GM04503 (cell line): ENCODE measurements around the gene LRRC74B.
"Not testable (repeated sequence)": the region's sequence is repeated elsewhere in the genome, so short reads cannot be mapped to it uniquely, and the experiment has no call there.

Experiments
- DNase-seq: peaks from one replicate; pipeline ENCODE4 v3.0.0-alpha.2; 2012; ENCODE audit warnings: low read depth

Gene LRRC74B, protein sequence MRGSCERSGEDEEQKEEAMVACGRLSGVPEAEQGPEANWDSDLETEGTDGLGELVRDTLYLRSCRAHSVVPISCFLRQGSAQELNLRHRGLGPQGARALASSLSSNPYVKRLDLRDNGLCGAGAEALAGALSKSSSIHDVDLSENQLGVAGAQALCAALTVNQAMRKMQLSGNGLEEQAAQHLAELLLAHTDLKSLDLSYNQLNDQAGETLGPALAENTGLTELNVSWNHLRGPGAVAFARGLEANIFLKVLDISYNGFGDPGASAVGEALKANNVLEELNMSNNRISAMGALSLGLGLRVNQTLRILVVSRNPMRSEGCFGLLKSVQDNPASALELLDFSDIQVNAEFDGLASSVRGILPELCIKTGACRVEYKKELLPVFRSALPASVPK

DNA sequence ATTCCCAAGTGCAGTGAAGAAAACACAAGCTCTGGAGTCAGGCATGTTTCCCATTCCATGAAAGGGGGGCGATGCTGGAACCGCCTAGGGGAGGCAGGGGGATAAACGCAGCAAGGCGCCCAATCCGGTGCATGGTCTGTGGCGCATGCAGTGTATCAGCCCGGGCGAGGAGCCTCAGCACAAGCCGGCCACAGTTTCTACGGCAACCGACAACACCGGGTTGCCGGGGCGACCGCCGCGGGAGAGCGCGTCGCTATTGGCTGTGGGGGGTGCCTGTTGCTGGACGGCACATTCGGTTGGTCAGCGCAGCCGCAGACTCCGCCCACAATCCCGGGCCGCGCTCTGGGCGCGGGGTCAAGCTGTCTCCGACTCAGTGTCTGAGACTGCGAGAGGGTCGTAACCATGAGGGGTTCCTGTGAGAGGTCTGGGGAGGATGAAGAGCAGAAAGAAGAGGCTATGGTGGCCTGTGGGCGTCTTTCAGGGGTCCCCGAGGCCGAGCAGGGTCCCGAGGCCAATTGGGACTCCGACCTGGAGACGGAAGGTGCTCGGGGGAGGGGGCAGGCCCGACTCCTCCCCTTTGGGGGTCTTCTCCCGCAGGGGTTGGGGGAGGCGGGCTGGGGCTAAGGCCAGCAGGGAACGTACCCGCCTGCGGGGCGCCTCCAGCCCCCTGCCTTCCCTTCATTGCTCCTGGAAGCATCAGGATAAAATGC, at the start of gene LRRC74B:
Gene LRRC74B, plus strand, starts transcription at position 362 of the 710 bp plus-strand sequence. Its CDS starts 41 bp downstream, at position 403.
- DNase-seq, result peak; percentile 62

DNA sequence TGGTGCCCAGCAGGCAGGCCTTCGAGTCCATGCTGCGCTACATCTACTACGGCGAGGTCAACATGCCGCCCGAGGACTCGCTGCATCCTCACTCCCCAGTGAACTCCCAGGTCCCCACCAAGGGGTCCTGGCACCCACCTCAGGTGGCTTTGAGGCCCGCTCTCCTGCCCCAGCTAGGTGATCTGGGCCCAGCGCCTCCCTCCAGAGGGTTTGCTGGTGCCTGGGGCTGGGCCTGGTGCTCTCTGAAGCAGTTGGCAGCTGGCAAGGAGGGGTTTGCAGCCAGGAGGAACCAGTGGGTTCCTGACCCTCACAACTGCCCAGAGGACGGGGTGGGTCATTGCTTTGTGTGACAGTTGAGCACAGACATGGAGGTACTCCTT, 49.7 kb upstream of the LRRC74B start:
- no peak for DNase-seq

DNA sequence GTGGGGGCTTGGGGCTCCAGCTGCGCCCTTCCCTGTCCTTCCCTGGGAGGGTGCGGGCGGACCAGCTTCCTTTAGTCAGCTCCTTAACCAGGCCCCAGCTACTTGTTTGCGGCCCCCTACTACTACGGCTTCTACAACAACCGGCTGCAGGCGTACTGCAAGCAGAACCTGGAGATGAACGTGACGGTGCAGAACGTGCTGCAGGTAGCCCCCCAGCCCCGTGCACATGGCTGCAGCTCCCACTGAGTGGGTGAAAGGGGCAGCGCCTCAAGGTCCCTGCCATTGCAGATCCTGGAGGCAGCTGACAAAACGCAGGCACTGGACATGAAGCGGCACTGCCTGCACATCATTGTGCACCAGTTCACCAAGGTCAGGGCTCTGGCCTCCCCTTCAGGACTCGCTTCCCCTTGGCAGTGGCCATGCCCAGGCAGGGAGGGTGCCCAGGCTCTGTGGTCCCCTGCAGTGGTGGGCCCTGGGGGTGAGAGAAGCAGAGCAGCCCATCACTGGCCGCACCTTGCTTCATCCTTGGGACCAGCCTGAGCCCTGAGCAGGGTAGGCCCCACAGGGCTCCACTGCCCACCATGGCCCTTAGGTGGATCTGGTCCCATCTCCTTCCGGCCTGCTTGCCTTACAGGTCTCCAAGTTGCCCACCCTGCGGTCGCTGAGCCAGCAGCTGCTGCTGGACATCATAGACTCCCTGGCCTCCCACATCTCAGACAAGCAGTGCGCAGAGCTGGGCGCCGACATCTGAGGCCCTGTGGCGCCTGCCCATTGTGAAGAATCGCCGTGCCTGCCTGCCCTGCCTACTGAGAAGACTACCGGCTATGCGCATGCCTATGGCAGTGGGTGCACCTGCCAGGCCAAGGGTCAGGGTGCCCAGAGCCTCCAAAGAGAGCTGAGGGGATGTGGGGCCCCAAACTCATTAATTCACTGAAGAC, 48.9 kb upstream of the LRRC74B start:
- DNase-seq, result no peak

DNA sequence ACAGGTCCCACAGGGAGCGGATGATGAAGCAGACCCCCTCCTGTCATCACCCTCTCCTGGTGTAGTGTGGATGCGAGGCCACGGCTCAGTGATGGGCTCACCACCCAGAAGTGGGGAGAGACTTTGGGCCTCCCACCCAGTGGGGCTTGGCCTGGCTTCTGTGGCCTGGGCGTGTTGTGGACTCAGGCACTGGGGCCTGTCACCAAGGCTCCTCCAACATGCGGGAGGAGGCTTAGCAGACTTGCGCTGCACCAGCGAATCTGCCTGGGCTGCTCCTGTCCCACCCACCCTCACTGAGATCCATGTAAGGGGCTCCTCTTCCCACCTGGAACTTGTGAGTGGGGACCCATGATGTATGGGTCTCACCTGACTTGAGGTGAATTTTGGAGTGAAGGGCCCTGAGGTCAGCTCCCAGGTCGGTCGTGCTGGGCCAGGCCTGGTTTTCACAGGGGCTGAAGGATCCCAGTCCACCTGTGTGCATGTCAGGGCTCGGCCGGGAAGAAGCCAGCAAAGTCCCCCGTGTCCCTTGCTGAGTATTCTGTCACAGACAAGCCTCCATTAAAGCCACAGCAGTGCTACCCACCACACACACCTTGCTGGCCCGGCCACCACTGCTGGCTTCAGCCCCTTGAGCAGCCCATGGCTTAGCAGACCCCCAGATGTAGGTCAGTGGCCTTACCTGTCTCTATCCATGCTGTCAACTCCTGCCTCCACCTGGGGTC, 48.0 kb upstream of the LRRC74B start:
- DNase-seq, result no peak

DNA sequence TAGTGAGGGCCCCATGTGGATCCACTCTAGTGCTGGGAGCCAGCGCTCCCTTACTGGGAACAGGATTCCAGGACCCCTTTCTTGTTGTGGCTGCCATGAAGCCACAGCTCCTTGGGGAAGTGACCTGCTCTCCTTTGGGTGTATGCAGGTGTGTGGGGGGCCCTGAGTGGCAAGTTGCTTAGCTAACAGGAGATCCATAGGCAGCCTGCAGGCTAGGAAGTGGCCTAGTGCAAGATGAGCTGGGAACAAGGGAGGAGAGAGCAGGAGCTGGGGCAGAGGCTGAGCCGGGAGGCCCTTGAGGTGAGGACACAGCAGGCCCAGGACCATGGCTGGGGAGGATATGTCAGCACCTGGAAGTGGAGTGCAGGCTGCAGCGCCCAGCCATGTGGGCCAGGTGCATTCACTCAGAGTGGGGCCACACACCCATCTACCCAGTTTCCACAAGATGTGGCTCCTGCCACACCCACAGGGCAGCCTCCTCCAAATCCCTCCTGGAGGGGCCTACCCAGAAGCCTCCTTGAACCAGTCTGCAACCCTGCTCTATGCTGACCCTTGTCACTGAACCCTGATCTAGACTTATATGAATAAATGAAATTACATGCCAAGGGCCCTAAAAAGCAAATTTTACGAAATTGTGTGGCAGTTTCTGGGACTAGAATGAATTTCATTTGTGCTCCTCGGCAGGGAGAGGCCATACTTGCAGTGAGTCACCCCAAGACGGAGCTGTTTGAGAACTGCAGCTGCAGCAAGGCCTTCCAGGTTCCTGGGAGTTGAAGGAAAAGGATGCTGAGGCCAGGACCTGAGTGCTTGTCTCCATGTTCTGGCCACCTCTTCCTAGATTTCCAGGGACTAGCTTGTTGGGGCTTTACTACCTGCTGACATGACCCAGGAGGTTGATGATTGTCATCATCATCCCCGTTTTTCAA, 47.1 kb upstream of the LRRC74B start:
- no peak for DNase-seq

DNA sequence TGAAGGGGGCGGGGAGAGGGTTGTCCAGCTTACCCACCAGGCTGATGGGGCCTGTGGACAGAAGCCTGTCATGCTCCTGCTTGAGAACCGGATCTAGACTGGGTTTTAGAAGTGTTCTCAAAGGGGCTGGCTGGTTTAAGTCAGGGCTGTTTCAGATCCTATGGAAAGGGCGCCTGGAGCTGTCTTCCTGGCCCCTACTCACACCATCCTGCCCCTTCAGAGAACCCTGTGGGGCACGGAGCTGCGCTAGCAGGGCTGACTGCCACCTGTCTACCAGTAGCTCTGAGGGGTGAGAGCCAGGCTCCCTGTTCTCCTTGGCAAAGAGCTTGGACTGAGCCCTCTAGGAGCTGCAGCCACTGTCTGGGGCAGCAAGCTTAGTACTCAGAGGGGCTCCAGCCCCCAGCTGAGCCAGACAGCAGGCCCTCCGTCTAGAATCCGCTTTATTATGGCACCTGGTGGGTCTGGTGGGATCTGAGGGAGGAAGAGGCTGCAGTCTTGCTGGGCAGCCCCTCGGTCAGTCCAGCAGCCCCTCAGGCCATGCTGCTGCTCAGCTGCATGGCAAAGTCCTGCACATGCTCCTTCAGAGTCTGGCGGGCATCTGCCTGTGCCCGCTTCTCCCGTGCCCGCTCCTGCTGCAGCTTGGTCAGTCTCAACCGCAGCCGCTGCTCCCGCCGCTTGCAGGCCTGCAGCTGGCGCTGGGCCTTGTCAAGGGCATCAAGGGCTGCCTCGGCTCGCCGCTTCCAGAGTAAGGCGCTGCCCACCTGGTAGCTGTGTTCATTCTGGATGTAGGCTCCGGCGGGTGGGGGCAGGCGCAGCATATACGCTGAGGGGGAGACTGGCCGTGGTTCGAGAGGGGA, 46.2 kb upstream of the LRRC74B start:
- DNase-seq, result no peak

DNA sequence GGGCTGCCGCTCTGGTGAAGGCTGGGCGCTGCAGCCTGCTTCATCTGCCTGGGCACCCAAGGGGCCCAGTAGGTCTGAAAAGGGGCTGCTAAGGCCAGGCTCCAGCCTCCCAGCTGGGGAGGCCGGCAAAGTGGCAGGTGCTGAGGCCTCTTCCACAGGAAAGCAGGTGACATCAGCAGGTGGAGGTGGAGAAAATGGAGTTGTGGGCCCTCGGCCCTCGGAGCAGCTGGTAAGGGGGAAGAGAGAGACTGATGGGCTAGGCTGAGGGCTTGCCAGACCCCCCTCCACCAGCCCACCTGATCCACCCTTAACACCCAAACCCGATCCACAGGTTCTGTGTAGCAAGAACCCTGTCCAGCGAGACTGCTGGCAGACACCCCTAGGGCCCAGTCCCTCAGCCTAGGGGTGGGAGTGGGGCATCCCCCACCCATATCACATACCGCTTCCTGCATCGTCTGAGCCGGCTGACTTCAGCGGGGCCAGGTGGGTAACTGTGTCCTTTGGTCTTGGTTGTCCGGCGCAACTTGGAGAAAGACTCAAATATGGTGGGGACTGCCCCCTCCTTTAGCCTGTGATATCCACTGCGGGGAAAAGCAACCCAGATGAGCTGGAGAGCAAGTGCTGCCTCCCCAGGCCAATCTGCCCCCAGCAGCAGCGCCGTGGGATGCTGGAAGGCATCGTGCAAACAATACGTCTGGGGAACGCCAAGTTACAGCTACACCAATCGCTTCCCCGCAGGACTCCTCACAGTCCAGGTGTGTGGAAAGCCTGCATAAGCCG, 45.3 kb upstream of the LRRC74B start:
- DNase-seq, result no peak

DNA sequence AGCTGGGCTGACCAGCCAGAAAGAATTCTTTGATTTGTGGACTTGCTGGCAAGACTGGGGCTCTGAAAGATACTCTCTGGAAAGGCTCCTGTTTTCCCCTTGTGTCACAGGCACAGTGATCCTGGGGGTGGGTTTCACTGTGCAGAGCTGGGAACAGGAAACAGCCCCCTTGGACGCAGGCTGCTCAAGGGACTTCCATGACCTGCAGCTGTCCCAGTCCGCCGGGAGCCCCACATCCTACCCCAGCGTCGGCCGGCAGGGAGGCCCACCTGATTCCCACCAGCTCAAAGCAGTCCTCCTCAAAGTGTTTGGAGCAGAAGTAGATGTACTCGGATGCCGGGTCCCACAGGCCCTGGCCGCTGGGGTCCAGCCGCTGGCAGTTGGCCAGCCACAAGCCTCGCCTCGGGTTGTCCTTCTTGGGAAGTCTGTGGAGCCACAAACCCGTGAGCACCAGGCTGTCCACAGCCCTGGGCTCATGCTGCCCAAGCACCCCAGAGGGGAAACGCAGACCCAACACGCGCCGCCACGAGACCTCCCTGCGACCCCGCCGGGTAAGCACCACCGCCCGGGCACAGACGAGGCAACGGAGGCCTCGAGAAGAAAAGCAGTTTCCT, 44.7 kb upstream of the LRRC74B start:
- DNase-seq, result no peak

DNA sequence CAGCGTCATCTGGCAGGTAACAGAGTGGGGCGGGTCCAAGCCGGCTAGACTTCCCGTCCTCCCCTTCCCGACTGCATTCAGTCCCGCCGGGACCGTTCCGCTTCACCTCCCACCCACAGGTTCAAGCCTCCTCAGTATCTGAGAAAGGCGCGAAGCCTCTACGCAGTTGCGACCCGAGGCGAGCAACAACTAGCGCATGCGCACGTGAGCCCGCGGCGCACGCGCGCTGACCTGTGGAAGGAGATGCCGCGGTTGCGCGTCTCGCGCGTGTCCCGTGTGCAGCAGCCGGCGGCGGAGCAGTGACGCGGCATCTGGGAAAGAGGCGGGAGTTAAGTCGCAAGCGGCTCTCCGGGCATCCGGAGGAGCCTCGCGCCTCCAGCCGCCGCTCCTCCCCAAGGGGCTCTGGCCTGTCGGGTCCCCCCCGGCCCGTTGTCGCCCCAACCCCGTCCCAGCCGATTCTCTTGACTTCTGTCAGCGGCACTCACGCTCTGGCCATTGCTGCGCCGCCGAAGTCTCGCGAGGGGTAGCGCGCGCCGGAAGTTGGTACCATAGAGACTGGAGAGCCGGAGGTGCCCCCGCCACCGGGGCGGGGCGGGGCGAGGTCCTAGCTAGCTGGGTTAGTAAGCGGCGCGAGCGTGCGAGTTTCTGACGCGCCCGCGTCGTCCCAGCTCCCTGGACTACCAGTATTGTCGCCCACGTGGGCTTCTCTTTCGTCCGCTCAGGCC, 44.0 kb upstream of the LRRC74B start, which contains the start of gene THAP7:
Gene THAP7, minus strand, starts transcription at position 518 of the 725 bp plus-strand sequence. Its CDS starts 207 bp downstream, at position 311.
- peak; percentile 63 for DNase-seq

DNA sequence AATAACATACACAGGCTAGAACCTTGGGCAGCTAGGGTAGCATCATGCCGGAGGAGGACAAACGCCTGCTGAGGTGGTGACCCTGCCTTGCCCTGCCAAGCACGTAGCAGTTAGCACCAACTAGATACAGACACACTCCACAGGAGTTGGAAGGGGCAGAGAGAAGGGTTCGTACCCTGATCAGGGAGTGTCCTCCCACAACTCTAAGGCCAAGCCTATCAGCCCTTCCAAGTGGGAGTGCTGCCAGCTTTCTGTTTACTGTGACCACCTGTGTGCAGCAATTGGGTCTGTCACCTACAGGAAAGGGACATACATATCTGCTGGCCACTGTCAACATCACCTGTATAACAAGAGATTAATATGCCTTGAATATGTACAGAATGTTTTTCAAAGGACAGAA, 42.0 kb upstream of the LRRC74B start:
- DNase-seq, result no peak

DNA sequence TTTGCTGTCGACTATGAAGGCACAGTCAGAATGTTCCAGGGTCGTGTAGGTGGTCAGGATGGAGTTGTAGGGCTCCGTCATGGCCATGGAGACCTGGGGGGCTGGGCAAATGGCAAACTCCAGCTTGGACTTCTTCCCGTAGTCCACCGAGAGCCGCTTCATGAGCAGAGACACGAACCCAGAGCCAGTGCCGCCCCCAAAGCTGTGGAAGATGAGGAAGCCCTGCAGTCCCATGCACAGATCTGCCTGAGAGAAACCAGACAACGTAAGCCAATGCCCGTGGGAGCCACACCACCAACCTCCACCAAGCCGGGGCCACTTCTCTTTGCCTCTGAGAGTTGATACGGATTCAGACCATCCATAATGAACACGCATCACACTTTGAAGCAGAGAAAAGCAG, 36.5 kb upstream of the LRRC74B start:
- DNase-seq, result not testable (repeated sequence)

DNA sequence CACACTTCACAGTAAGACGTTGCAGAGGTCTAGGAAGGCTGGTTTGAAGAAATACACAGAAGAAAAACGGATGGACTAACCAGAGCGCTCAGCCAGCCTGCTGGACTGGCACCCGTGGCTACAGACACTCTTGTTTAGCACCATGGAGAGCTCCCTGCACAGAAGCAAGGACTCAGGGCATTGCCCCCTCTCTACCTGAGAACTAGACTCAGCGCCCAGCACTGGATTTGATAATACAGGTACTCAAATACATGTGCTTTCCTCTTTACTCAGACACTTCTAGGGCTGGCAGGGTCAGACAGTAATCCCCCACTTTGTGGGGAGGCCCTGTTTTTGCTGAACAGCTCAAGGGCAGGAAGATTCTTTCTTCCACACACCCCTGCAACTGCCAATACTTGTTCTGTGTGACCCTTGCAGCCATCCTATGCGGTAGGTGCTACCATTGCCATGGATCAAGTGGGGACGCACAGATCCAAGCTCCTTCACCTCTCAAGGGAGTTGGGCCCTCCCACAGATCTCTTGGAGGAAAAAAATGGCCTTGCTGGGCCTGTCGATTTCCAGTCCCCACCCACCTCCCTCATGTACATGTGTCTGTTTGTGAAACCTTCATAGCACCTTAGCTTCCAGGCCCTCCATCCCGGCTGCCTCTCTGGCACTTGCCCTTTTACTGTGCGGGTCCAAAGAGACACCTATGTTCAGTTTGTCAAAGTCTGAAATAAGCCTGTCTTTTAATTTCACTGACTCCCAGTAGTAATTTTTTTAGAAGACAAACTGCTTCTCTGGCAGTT, 35.9 kb upstream of the LRRC74B start:
- no peak for DNase-seq

DNA sequence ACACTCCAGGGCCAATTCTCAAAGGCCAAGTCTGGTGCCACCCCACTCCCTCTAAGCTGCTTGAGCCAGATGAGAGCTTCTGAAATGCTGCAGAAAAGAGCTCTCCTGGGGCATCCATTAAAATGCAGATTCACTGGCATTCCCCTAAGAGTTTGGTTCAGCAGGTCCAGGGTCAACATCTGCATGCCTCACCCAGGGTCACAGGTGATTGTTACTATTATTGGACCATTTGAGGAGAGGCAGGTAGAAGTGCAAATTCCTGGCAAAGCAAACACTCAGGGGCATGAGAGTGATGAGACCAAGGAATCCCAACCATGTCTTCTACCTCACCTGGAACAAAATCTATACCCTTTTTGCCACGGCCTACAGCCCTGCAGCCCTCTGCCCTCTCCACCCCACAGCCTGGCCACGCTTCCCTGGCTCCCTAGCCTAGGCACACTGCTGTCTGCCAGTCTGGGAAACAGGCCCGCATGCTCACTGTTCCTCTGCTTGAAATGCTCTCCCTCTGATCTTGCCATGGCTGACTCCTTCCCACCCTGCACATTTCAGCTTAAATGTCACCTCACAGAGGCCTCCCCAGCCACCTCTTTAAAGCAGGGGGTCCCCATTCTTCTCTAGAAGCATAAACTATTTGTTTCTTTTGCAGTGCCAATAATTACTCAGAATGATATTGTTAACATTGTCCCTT, 35.2 kb upstream of the LRRC74B start:
- DNase-seq, result no peak

DNA sequence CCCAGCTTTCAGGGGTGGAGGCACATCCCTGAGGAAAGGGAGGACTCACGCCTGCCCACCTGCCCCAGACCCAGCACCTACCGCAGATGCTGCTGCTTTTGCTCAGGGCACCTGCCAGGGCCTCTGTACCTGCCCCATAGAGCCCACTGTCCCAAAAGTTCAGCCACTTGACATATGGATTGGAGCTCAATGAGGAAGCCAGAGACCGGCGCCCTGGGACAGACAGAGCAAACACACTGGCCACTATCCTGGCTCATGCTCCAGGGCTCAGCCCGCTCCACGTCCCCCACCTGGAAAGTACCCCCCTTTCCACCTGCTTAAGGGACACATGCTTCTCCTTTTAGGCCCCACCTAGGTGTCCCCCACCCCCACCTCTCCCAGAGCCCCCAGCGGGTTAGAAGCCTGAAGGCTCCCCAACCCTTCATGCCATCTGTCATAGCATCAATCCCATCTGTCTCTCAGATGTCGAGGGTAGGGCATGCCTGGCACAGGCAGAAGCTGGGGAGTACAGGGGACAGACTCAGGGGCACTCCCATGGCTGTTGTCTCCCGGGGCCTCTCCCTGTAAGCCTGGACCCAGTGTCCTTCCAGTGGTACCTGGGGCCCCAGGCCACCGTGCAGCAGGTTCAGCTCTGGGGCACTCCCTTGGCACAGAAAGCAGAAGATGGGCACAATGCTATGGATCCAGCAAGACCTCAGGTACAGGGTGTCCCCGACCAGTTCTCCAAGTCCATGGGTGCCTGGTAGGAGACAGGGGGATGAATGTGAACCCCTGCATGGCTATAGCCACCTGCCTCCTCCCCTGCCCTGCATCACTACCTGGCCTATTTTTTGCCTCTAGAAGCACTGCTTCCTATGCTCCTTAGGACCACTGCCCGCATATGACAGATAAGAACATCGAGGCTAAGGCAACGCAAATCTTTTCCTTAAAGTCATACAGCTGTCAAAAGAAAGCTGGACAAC, 33.0 kb upstream of the LRRC74B start:
- DNase-seq, result no peak

DNA sequence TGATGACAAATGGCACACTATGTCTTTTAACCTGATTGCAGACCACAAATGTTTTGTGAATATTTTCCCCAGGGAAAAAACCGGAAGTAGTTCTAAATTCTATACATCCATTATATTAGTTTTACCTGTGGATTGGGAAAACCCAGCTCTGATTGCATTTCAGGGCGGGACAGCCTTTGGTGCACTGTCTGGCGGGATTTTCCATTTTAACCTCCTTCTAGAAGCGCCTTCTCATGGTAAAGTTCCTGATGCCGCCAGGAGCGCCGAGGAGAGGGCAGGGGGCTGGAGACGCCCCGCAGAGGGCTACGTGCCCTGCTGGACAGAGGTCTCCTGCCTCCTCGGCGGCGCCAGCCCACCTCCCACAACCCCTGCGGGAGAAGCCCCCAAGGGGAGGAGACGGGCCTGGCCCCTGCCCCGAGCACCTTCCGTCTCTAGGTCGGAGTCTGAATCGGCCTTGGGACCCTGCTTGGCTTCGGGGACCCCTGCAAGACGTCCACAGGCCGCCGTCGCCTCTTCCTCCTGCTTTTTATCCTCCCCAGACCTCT, 32.0 kb upstream of the LRRC74B start:
- no peak for DNase-seq
